ENCODE results near the gene LYSMD4.
A peak's percentile ranks its signal among the peaks of the same experiment; 100 is the strongest.

LYSMD4 gene

GRCh38 chr15:99704444-99704838 lies 28.8 kb downstream of the LYSMD4 start:
- peak; percentile 52 for DNase-seq

GRCh38 chr15:99703603-99704443 lies 29.4 kb downstream of the LYSMD4 start:
- no peak for DNase-seq

GRCh38 chr15:99702895-99703602 lies 30.2 kb downstream of the LYSMD4 start:
- no peak for DNase-seq

- DNase-seq, result no peak
Measured at GRCh38 chr15:99696096-99696495, 37.1 kb downstream of the LYSMD4 start.

GRCh38 chr15:99692825-99693224 lies 40.4 kb downstream of the LYSMD4 start:
- DNase-seq, result no peak

GRCh38 chr15:99686290-99686689 lies 46.9 kb downstream of the LYSMD4 start:
- DNase-seq, result no peak

GRCh38 chr15:99683000-99683670 lies 50.1 kb downstream of the LYSMD4 start:
- no peak for DNase-seq

GRCh38 chr15:99682455-99682854 lies 50.8 kb downstream of the LYSMD4 start:
- DNase-seq, result no peak

- no peak for DNase-seq
Measured at GRCh38 chr15:99681990-99682389, 51.2 kb downstream of the LYSMD4 start.

- no peak for DNase-seq
Measured at GRCh38 chr15:99680276-99680675, 53.0 kb downstream of the LYSMD4 start.

GRCh38 chr15:99677540-99678134 lies 55.6 kb downstream of the LYSMD4 start:
- DNase-seq, result no peak
